NCI-H1092 (cell line): ENCODE results near the gene CDK6.
"Not testable (repeated sequence)": the region's sequence is repeated elsewhere in the genome, so short reads cannot be mapped to it uniquely, and the experiment has no call there.

ENCODE experiments used
- DNase-seq: peaks from one replicate; lab custom pipeline; 2025; lab: John Stamatoyannopoulos, UW

CDK6 gene

GRCh38 chr7:92836489-92836999 lies at the start of gene CDK6:
Gene CDK6, minus strand, starts transcription at chr7:92836573. Its CDS starts 3,250 bp downstream, at chr7:92833323.
- no peak for DNase-seq

DNA sequence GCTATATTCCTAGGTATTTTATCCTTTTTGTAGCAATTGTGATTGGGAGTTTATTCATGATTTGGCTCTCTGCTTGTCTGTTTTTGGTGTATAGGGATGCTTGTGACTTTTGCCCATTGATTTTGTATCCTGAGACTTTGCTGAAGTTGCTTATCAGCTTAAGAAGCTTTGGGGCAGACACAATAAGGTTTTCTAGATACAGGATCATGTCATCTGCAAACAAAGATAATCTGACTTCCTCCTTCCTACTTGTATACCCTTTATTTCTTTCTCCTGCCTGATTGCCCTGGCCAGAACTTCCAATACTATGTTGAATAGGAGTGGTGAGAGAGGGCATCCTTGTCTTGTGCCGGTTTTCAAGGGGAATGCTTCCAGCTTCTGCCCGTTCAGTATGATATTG lies 49.7 kb upstream of the CDK6 start:
- not testable (repeated sequence) for DNase-seq

GRCh38 chr7:92884218-92884617 lies 47.8 kb upstream of the CDK6 start:
- DNase-seq = no peak

DNA sequence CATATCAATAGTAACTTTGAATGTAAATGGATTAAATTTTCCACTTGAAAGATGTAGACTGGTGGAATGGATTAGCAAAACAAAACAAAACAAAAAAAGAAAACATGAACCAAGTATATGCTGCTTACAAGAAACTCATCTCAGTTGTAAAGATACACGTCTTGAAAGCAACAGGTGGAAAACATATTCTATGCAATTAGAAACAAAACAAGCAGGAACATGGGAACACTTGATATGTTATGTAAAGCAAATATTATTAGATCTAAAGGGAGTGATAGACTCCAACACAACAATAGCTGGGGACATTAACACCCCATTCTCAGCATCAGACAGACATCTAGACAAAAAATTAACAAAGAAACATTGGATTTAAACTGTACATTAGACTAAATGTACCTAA lies 46.4 kb upstream of the CDK6 start:
- DNase-seq = no peak

- DNase-seq = no peak
Observed at GRCh38 chr7:92881091-92881485, 44.7 kb upstream of the CDK6 start.

GRCh38 chr7:92880212-92881090 lies 44.1 kb upstream of the CDK6 start:
- DNase-seq = no peak

GRCh38 chr7:92877367-92877766 lies 41.0 kb upstream of the CDK6 start:
- DNase-seq = no peak

- DNase-seq = no peak
Observed at GRCh38 chr7:92876836-92877235, 40.5 kb upstream of the CDK6 start.

DNA sequence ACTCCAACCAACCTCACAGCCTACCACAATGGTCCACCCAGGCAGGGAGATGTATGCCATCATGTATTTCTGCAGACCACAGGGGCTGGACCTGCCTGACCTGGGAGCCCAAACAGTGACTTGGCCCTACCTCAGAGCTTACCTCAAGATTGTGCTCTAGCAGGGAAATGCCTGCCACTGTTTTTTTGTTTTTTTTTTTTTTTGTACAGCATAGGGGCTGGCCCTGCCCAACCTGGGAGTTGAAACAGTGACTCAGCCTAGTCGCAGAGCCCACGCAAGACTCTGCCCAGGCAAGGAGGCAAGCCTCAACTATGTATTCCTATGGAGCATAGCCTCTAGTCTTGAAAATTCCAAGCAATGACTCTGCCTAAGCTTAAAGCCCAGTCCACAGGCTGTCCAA lies 39.3 kb upstream of the CDK6 start:
- no peak for DNase-seq

DNA sequence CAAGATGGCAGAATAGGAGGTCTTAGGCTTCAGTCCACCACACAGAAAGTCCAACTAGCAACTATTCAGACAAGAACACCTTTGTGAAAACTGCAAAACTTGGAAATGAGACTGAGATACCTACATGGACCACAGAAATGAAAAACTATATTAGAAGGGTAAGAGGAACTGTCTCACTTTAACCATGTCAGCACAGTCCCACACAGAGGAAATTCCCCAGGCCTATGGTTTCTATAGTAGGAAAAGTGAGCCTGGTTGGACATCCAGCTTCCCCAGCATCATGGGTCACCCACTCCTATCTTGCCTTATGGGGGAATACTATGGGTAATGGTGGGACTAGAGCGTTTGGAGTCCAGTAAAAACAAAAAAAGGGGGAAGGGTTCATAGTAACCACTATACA lies 38.8 kb upstream of the CDK6 start:
- no peak for DNase-seq

DNA sequence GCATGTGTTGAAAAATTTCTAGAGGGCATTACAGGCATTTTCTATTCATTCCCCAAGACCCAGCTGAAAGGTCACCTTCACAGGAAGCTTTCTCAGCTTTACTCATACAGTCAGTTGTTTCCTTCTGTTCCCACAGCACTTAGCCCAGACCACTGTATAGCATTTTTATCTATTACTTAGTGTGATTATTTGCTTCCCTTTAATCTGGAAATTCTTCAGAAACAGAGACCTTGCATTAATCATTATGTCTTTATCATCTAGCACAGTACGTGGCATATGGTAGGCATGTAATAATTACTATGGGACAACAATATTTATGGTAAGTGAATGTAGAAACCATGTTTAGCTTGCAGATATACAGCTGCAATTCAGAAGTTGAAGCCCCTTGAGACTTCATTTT lies 38.2 kb upstream of the CDK6 start:
- DNase-seq = no peak

DNA sequence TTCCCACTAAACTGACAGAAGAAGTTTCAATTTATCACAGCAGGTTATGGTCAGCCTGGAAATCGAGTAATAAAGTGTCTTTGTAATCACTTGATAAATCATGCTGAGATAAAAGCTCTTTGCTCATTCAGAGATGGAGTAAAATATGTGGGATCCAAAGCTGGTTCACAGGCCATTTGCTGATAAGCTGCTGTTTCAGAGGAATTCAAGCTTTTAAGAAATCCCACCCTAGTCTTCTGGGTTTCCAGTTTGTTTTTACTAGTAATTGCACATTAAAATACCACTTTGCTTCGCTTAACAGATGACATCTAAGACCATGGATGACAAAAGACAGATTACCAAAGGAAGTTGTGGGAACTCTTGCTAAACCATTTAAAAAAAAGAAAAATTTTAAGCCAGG lies 37.4 kb upstream of the CDK6 start:
- DNase-seq = no peak

GRCh38 chr7:92872701-92873100 lies 36.3 kb upstream of the CDK6 start:
- no peak for DNase-seq

DNA sequence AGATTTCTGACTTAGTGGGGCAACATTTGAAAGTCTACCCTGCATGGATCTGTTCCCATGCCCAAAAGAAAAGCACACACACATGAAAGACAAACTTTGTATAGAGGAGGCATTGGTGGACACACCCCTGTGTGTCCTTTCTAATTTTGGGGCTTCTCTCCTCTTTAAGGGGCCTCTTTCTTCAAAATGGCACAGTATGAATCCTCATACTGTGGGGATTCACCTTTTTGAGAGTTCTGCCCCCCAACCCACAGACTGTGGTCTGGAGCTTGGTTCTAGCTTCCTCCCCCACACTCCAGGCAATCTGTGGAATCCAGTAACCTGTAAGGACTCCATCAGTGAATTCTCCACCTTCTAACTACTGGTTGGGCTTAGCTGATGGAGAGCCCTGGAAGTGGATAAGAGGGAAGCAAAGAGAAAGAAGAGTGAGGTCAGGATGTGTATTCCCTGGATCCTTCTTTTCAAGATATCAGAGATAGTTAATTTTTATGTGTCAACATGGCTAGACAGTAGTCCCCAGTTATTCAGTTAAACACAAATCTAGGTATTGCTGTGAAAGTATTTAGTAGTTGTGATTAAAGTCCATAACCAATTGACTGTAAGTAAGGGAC lies 32.4 kb upstream of the CDK6 start:
- no peak for DNase-seq

DNA sequence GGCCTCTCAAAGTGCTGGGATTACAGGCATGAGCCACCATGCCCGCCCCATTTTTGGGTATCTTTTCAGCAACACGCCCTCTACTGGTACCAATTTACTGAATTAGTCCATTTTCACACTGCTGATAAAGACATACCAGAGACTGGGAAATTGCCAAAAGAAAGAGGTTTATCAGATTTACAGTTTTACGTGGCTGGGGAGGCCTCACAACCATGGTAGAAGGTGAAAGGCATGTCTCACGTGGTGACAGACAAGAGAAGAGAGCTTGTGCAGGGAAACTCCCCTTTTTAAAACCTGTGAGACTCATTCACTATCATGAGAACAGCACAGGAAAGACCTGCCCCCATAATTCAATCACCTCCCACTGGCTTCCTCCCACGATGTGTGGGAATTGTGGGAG lies 27.8 kb upstream of the CDK6 start:
- not testable (repeated sequence) for DNase-seq

DNA sequence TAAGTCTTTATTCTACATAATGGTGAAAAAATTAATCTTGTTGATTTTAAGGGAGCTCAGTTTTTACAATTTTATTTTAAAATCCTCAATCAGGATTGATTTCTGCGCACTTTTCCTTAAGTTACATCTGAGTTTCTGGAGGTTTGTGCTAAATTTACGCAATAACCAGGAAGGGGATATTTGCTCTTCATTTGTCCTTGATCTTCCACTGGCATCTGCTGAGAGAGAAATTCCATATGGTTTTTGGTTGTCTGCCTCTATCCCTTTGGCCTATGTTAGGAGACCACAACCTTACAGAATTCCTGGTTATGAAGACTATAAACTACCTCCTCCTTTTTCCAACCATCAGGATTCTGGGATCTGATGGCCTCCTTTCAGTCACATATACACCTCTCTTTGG lies 20.1 kb upstream of the CDK6 start:
- DNase-seq = no peak

DNA sequence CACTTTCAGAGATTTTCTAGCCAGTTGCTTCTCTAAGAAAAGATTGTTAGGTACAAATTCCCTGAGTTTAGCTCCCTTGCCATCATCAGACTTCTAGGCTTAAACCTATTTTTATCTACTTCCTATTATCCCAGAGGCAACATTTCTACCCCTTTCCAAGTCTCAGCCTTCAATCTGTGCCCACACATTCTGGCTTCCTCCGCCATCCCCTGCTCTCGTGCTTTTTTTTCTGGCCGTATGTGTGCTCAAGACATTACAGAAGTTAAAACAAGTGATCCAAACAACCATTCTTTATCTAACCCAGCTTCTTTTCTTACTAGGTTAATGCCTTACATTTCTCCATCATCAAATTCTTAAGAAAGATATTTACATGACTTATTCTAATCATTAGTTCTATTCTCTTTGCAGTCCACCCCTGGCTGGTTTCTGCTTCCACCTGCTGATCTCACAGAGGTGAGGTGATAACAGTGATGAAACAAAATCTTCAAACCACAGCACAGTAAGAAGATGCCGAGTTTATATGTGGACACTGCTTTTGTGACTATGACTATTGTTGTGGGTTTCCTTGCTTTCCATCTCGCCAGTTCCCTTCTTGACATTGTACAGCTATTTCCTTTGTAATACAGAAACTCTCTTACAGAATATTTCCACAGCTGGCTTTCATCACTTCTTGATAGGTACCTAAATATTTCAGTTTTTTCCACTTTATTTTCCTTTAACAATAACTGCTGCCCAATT lies 18.3 kb upstream of the CDK6 start:
- DNase-seq = no peak

DNA sequence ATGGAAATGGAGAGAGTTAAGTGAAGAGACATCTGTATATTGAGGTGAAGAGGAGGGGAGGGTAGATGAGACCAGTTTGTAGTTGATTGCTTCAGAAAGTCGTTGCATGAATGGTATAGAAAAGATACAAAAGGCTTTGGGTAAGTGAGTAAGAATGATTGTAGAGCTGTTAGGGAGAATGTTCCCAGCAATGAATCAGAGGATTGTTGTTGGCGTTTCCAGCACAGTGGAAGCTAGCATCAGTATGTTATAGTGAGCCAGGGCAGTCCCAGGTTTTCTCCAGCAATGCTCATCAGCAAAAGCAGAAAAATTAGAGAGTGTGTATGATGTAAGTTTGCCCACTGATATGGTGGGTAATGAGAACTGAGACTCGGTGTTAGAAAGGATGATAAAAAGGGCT lies 15.4 kb upstream of the CDK6 start:
- DNase-seq = no peak

DNA sequence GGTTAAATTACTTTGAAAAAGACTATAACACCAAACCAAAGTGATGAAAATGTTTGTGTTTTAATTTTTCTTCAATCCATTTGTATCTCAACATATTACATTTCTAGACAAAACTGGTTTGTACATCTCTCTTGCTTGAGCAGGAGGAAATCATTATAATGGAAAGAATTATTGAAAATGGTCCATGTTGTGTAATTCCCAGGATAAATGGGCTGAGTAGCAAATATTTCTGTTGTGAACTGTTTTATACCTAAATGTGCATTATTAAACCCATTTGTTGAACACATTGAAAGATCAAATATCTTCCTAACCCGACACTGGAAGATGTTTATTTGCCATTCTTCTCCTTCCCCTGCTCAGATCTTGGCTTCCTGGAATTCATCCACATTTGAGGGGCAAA lies 14.1 kb upstream of the CDK6 start:
- DNase-seq = no peak

DNA sequence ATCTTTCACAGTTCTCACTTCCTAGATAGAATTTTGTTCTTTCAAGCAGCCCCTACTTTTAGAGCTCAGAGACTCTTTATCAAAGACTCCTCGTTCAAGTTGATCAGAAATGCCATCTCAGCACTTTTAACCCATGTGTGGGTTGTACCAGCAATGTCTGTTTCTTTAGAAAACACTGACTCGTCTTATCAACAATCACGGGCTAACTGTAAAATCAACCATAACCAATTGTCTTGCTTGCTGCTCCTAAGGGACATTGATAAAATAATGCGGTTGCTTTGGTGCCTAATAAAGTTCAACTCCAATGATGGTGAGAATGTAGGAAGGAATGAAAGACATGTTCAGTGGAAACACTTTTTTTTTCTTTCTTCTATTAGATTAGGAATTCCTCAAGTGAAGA lies 12.9 kb upstream of the CDK6 start:
- DNase-seq = no peak

DNA sequence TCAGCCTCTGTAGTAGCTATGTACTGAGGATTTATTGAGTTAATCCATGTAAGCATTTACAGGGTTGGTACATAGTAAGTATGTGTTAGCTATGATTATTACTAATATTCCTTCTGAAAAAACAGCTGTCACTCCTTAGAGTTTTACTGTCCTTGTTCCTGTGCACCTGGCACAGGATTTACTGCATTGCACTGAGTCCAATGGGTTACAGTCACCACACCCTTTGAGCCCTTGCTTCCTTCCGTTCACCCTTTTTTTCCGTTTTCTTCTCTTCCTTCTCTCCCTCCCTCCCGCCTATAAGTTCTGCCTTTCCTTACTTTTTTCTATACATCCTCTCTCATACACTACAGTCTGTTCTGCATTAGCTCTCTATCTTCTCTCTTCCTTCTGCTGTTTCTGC lies 12.5 kb upstream of the CDK6 start:
- DNase-seq = no peak

DNA sequence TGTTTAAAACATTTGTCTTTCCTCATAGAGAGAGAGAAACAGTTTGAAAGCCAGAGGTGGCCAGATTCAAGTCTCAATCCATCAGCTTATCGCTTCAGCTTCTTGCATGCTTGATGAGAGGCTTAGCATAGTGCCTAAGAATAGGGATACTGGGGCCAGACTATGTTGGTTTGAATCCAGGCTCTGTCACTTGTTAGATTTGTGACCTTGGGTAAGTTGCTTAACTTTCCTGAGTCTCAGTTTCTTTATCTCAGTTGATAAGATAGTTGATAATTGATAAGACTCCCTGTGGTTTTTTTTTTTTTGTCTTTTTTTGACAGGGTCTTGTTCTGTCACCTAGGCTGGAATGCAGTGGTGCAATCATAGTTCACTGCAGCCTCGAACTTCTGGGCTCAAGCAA lies 12.1 kb upstream of the CDK6 start:
- no peak for DNase-seq

DNA sequence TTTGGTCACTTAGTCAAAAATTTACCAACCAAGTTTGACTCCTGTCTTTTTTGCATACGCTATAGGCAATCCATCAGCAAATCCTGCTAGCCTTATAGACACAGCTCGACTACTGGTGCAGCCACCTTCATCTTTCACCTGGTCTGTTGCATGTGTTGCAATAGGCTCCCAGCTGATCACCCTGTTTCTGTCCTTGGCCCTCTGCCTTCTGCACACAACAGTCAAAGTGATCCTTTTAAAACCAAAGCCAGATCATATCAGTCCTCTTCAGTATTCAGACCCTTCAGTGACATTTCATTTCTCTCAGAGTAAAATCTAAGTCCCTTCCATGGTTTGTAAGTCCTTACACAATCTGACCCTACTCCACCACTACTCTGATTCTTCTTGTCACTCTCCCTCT lies 10.9 kb upstream of the CDK6 start:
- no peak for DNase-seq
